CD4-positive, alpha-beta T cell treated with Interleukin-10 for 1 hour (primary cell): ENCODE measurements around the gene ZNF185.

Experiments used
- DNase-seq: peaks from one replicate; pipeline ENCODE4 v3.0.0-alpha.2; 2020

Gene ZNF185

GRCh38 chrX:152897222-152898131 is at the start of gene ZNF185:
ZNF185 (plus strand) TSS chrX:152898067; CDS start chrX:152914490, 16,423 bp downstream.
- DNase-seq: no peak

GRCh38 chrX:152850465-152850864 is 47.4 kb upstream of the ZNF185 start:
- DNase-seq: no peak

- no peak for DNase-seq
Measured at GRCh38 chrX:152853986-152854385, 43.9 kb upstream of the ZNF185 start.

GRCh38 chrX:152861116-152861515 is 36.8 kb upstream of the ZNF185 start:
- no peak for DNase-seq

- no peak for DNase-seq
Measured at GRCh38 chrX:152861826-152862225, 36.0 kb upstream of the ZNF185 start.

GRCh38 chrX:152865232-152865920 is 32.5 kb upstream of the ZNF185 start:
- no peak for DNase-seq

- no peak for DNase-seq
Measured at GRCh38 chrX:152866386-152866785, 31.5 kb upstream of the ZNF185 start.

GRCh38 chrX:152869972-152870371 is 27.9 kb upstream of the ZNF185 start:
- DNase-seq: no peak

- DNase-seq: no peak
Measured at GRCh38 chrX:152871260-152871659, 26.6 kb upstream of the ZNF185 start.

- DNase-seq: no peak
Measured at GRCh38 chrX:152872522-152872921, 25.3 kb upstream of the ZNF185 start.

GRCh38 chrX:152873361-152873760 is 24.5 kb upstream of the ZNF185 start:
- no peak for DNase-seq

- no peak for DNase-seq
Measured at GRCh38 chrX:152876931-152877840, 20.7 kb upstream of the ZNF185 start.

- no peak for DNase-seq
Measured at GRCh38 chrX:152878976-152879755, 18.7 kb upstream of the ZNF185 start.

- no peak for DNase-seq
Measured at GRCh38 chrX:152881289-152881688, 16.6 kb upstream of the ZNF185 start.

- DNase-seq: no peak
Measured at GRCh38 chrX:152884171-152884570, 13.7 kb upstream of the ZNF185 start.

GRCh38 chrX:152886716-152887115 is 11.2 kb upstream of the ZNF185 start:
- DNase-seq: no peak

- no peak for DNase-seq
Measured at GRCh38 chrX:152892499-152892898, 5.4 kb upstream of the ZNF185 start.

GRCh38 chrX:152892999-152893891 is 4.6 kb upstream of the ZNF185 start:
- DNase-seq: no peak

GRCh38 chrX:152893980-152894610 is 3.8 kb upstream of the ZNF185 start:
- no peak for DNase-seq

GRCh38 chrX:152895121-152895520 is 2.7 kb upstream of the ZNF185 start:
- DNase-seq: no peak
